ENCODE measurements around the gene JUN.

JUN gene

GRCh38 chr1:58823481-58824010 is 39.7 kb upstream of the JUN start:
- Histone ChIP-seq H4K20me1 (ENCODE audit: insufficient read depth, low read length, poor library complexity, severe bottlenecking) (no peaks in the 10 kb centered on the region), H2AFZ (ENCODE audit: low read length) (no peak overlapping the region), H3K4me1 (ENCODE audit: insufficient read depth, low read length, poor library complexity, severe bottlenecking) (peaks cover 4% of the 10 kb centered on the region), H3K4me2 (ENCODE audit: low read depth, low read length, poor library complexity, severe bottlenecking) (no peak overlapping the region), H3K36me3 (ENCODE audit: insufficient read depth, low read length) (no peaks in the 10 kb centered on the region), H3K27me3 (ENCODE audit: insufficient read depth, low read length, poor library complexity, severe bottlenecking) (no peaks in the 10 kb centered on the region), H3K4me3 (ENCODE audit: low read length, poor library complexity, severe bottlenecking) (no peak overlapping the region), H3F3A (ENCODE audit: low read depth) (no peaks in the 10 kb centered on the region), H3K9me2 (replicated peaks; ENCODE audit: low read depth, low read length) (no peaks in the 10 kb centered on the region), H3K9ac (ENCODE audit: low read depth, low read length, poor library complexity, severe bottlenecking) (no peak overlapping the region), H3K79me2 (ENCODE audit: insufficient read depth, low read length) (no peaks in the 10 kb centered on the region), H3K9me3 (ENCODE audit: insufficient read depth, low read depth, low read length) (peaks cover 10% of the 10 kb centered on the region; the same call in 1 of the 2 replicates)
- TF ChIP-seq EZH2phosphoT487 (IDR thresholded peaks at IDR 0.05; ENCODE audit: borderline replicate concordance) (no peak), CTCF (conservative IDR thresholded peaks at IDR 0.05; ENCODE audit: low read length) (peak; percentile 28; the same call in 1 of the 2 replicates)

- no peaks in the 10 kb centered on the region for H3K36me3 ChIP-seq (ENCODE audit: insufficient read depth, low read length)
- peaks cover 12% of the 10 kb centered on the region for H3K4me1 ChIP-seq (ENCODE audit: insufficient read depth, low read length, poor library complexity, severe bottlenecking)
- no peak overlapping the region for H3K4me2 ChIP-seq (ENCODE audit: low read depth, low read length, poor library complexity, severe bottlenecking)
- TF ChIP-seq EZH2phosphoT487 (IDR thresholded peaks at IDR 0.05; ENCODE audit: borderline replicate concordance), result no peak
- TF ChIP-seq CTCF (conservative IDR thresholded peaks at IDR 0.05; ENCODE audit: low read length), result no peak
- H2AFZ ChIP-seq (ENCODE audit: low read length), result no peak overlapping the region
- no peaks in the 10 kb centered on the region for H3K27me3 ChIP-seq (ENCODE audit: insufficient read depth, low read length, poor library complexity, severe bottlenecking)
- H3K9me3 ChIP-seq (ENCODE audit: insufficient read depth, low read depth, low read length), result no peaks in the 10 kb centered on the region
- no peaks in the 10 kb centered on the region for H3K9me2 ChIP-seq (replicated peaks; ENCODE audit: low read depth, low read length)
- H3K4me3 ChIP-seq (ENCODE audit: low read length, poor library complexity, severe bottlenecking), result no peak overlapping the region
- no peaks in the 10 kb centered on the region for H4K20me1 ChIP-seq (ENCODE audit: insufficient read depth, low read length, poor library complexity, severe bottlenecking)
- H3K79me2 ChIP-seq (ENCODE audit: insufficient read depth, low read length), result no peaks in the 10 kb centered on the region
- H3F3A ChIP-seq (ENCODE audit: low read depth), result no peaks in the 10 kb centered on the region
- H3K9ac ChIP-seq (ENCODE audit: low read depth, low read length, poor library complexity, severe bottlenecking), result no peak overlapping the region
These were observed 37.5 kb upstream of the JUN start for GRCh38 chr1:58821309-58821708.

- no peak overlapping the region for H3K4me2 ChIP-seq (ENCODE audit: low read depth, low read length, poor library complexity, severe bottlenecking)
- no peak for TF ChIP-seq EZH2phosphoT487 (IDR thresholded peaks at IDR 0.05; ENCODE audit: borderline replicate concordance)
- H3K4me1 ChIP-seq (ENCODE audit: insufficient read depth, low read length, poor library complexity, severe bottlenecking), result peaks cover 20% of the 10 kb centered on the region
- H3K9ac ChIP-seq (ENCODE audit: low read depth, low read length, poor library complexity, severe bottlenecking), result no peak overlapping the region
- no peaks in the 10 kb centered on the region for H3F3A ChIP-seq (ENCODE audit: low read depth)
- no peaks in the 10 kb centered on the region for H3K9me2 ChIP-seq (replicated peaks; ENCODE audit: low read depth, low read length)
- H3K36me3 ChIP-seq (ENCODE audit: insufficient read depth, low read length), result no peaks in the 10 kb centered on the region
- no peaks in the 10 kb centered on the region for H3K79me2 ChIP-seq (ENCODE audit: insufficient read depth, low read length)
- no peak overlapping the region for H3K4me3 ChIP-seq (ENCODE audit: low read length, poor library complexity, severe bottlenecking)
- no peaks in the 10 kb centered on the region for H4K20me1 ChIP-seq (ENCODE audit: insufficient read depth, low read length, poor library complexity, severe bottlenecking)
- H3K9me3 ChIP-seq (ENCODE audit: insufficient read depth, low read depth, low read length), result no peaks in the 10 kb centered on the region
- H2AFZ ChIP-seq (ENCODE audit: low read length), result no peak overlapping the region
- no peaks in the 10 kb centered on the region for H3K27me3 ChIP-seq (ENCODE audit: insufficient read depth, low read length, poor library complexity, severe bottlenecking)
These were observed 35.1 kb upstream of the JUN start for GRCh38 chr1:58818976-58819375.

GRCh38 chr1:58818075-58818474 is 34.2 kb upstream of the JUN start:
- Histone ChIP-seq H3K4me2 (ENCODE audit: low read depth, low read length, poor library complexity, severe bottlenecking) (no peak overlapping the region), H3K4me3 (ENCODE audit: low read length, poor library complexity, severe bottlenecking) (no peak overlapping the region), H3K9me2 (replicated peaks; ENCODE audit: low read depth, low read length) (no peaks in the 10 kb centered on the region), H3K36me3 (ENCODE audit: insufficient read depth, low read length) (no peaks in the 10 kb centered on the region), H3K79me2 (ENCODE audit: insufficient read depth, low read length) (no peaks in the 10 kb centered on the region), H2AFZ (ENCODE audit: low read length) (no peak overlapping the region), H3K4me1 (ENCODE audit: insufficient read depth, low read length, poor library complexity, severe bottlenecking) (peaks cover 17% of the 10 kb centered on the region), H3K9me3 (ENCODE audit: insufficient read depth, low read depth, low read length) (no peaks in the 10 kb centered on the region), H4K20me1 (ENCODE audit: insufficient read depth, low read length, poor library complexity, severe bottlenecking) (no peaks in the 10 kb centered on the region), H3K9ac (ENCODE audit: low read depth, low read length, poor library complexity, severe bottlenecking) (no peak overlapping the region), H3K27me3 (ENCODE audit: insufficient read depth, low read length, poor library complexity, severe bottlenecking) (no peaks in the 10 kb centered on the region), H3F3A (ENCODE audit: low read depth) (no peaks in the 10 kb centered on the region)
- TF ChIP-seq CTCF (conservative IDR thresholded peaks at IDR 0.05; ENCODE audit: low read length), result no peak
- no peak for TF ChIP-seq EZH2phosphoT487 (IDR thresholded peaks at IDR 0.05; ENCODE audit: borderline replicate concordance)

All from Loucy (cell line).